OCI-LY7 (cell line): Measurements from ENCODE around the gene PPM1H. TPM values are rescaled to one million over a fixed set of nuclear protein-coding genes. Genes with fewer than 3 reads are reported as not detected.

Source experiments
- BruUV-seq: library from RNA; stranded (reverse); fragments of 400-500 nt; replicated peaks from 2 replicates; lab custom pipeline; 2021; lab: Mats Ljungman, UMichigan
- CTCF ChIA-PET: fragments of 300-600 bp; sonication (Branson Sonifier 250); formaldehyde crosslinking; loops from one replicate; lab custom pipeline; 2022; ENCODE audit warnings: antibody characterized with exemption; ENCODE audit not compliant: unreplicated experiment; lab: Charles Lee
- POLR2A ChIA-PET: fragments of 300-600 bp; sonication (Branson Sonifier 250); formaldehyde crosslinking; loops from one replicate; lab custom pipeline; 2022; ENCODE audit warnings: antibody characterized with exemption; lab: Charles Lee
- DNase-seq: peaks from one replicate; pipeline ENCODE4 v3.0.0-alpha.2; 2015; ENCODE audit warnings: low spot score
- H2AFZ ChIP-seq: fragments of 200-600 bp; sonication (generic), shearing (Covaris generic); 2 replicates; pipeline ENCODE4 v1.6.1; 2014; ENCODE audit warnings: mild to moderate bottlenecking, antibody characterized with exemption, low read length, moderate library complexity
- H3K27ac ChIP-seq: fragments of 200-600 bp; sonication (generic); 2 replicates; pipeline ENCODE4 v1.5.1; 2014; ENCODE audit warnings: mixed run types, low read depth, mild to moderate bottlenecking, moderate library complexity, low read length, inconsistent platforms; ENCODE audit not compliant: poor library complexity, severe bottlenecking
- H3K36me3 ChIP-seq: fragments of 200-600 bp; sonication (generic); 2 replicates; pipeline ENCODE4 v1.6.1; 2014; ENCODE audit warnings: mild to moderate bottlenecking, antibody characterized with exemption, low read length, moderate library complexity, mixed read lengths; ENCODE audit not compliant: insufficient read depth
- H3K4me1 ChIP-seq: fragments of 200-600 bp; sonication (generic); 2 replicates; pipeline ENCODE4 v1.5.1; 2014; ENCODE audit warnings: mild to moderate bottlenecking, low read length; ENCODE audit not compliant: insufficient read depth, poor library complexity, severe bottlenecking
- H3K4me2 ChIP-seq: fragments of 200-600 bp; sonication (generic); 2 replicates; pipeline ENCODE4 v1.6.1; 2014; ENCODE audit warnings: mild to moderate bottlenecking, low read length
- H3K4me3 ChIP-seq: fragments of 200-600 bp; sonication (generic); 2 replicates; pipeline ENCODE4 v1.5.1; 2014; ENCODE audit warnings: mild to moderate bottlenecking, low read depth, low read length; ENCODE audit not compliant: poor library complexity, severe bottlenecking
- H3K79me2 ChIP-seq: fragments of 200-600 bp; sonication (generic); 2 replicates; pipeline ENCODE4 v1.6.1; 2016; ENCODE audit warnings: low read depth, mild to moderate bottlenecking, low read length, moderate library complexity, mixed read lengths; ENCODE audit not compliant: insufficient read depth
- H3K9me2 ChIP-seq: fragments of 200-600 bp; sonication (generic); 2 replicates; pipeline ENCODE4 v1.6.1; 2016; ENCODE audit warnings: mild to moderate bottlenecking, low read length, mixed read lengths; ENCODE audit not compliant: insufficient read depth
- H3K9me3 ChIP-seq: fragments of 200-600 bp; sonication (generic); 2 replicates; pipeline ENCODE4 v1.6.1; 2014; ENCODE audit warnings: mild to moderate bottlenecking, mixed run types, low read length, mixed read lengths
- H4K20me1 ChIP-seq: fragments of 200-600 bp; sonication (generic); 2 replicates; pipeline ENCODE4 v1.6.1; 2014; ENCODE audit warnings: mild to moderate bottlenecking, antibody characterized with exemption, low read length, moderate library complexity, mixed read lengths; ENCODE audit not compliant: insufficient read depth
- CTCF ChIP-seq: fragments of 200-600 bp; sonication (generic); conservative IDR thresholded peaks from 2 replicates; pipeline ENCODE4 v1.5.1; 2014; ENCODE audit warnings: mild to moderate bottlenecking, antibody characterized with exemption, low read length, moderate library complexity, mixed read lengths
- EZH2phosphoT487 ChIP-seq: fragments of 200-600 bp; sonication (generic); IDR thresholded peaks from 2 replicates; pipeline ENCODE4 v1.6.1; 2018; ENCODE audit warnings: low read depth, borderline replicate concordance, mild to moderate bottlenecking, mixed run types, antibody characterized with exemption, low read length, moderate library complexity, mixed read lengths
- intact Hi-C: fragments of 100-400 bp; cut with micrococcal nuclease; formaldehyde crosslinking; loops from one replicate; pipeline ENCODE4 v1.10.0; 2022; ENCODE audit not compliant: unreplicated experiment
- total RNA-seq, 2 experiments: library from RNA; depleted of rRNA in 1 of 2; stranded (reverse); fragments of >200 nt in 1 of 2; shearing (Covaris generic) in 1 of 2; gene quantifications; 2 replicates each; pipeline ENCODE4 v1.2.3, GENCODE V29; 2014 to 2022

The PPM1H gene
- total RNA-seq, 2 experiments from 2014 or later = 2.0 to 3.4 TPM

GRCh38 chr12:62692884-62693283 is 242.1 kb downstream of the PPM1H start:
- intact Hi-C loops = no loop called here
- no peaks in the 10 kb centered on the region for H3K9me3 ChIP-seq
- CTCF ChIA-PET = no interaction called here

GRCh38 chr12:62691309-62691708 is 243.6 kb downstream of the PPM1H start:
- Histone ChIP-seq H3K9me3 (no peaks in the 10 kb centered on the region), H3K36me3 (no peaks in the 10 kb centered on the region), H3K4me2 (no peak overlapping the region), H4K20me1 (no peaks in the 10 kb centered on the region), H3K4me1 (no peaks in the 10 kb centered on the region), H3K79me2 (no peaks in the 10 kb centered on the region), H3K4me3 (no peak overlapping the region), H2AFZ (no peak overlapping the region), H3K9me2 (no peaks in the 10 kb centered on the region; the same call in 1 of the 2 replicates), H3K27ac (no peak overlapping the region)
- CTCF ChIA-PET = no interaction called here
- POLR2A ChIA-PET = no interaction called here
- intact Hi-C loops = no loop called here
- BruUV-seq = no TSS peak
- DNase-seq = no peak
- TF ChIP-seq EZH2phosphoT487 (no peak), CTCF (no peak)

More at GRCh38 chr12:62692884-62693283, 242.1 kb downstream of the PPM1H start:
- POLR2A ChIA-PET = no interaction called here
- no TSS peak for BruUV-seq
- TF ChIP-seq CTCF (no peak), EZH2phosphoT487 (no peak)
- H4K20me1 ChIP-seq = no peaks in the 10 kb centered on the region
- no peak for DNase-seq
- no peaks in the 10 kb centered on the region for H3K9me2 ChIP-seq
- H3K4me1 ChIP-seq = no peaks in the 10 kb centered on the region
- H3K27ac ChIP-seq = no peak overlapping the region
- no peak overlapping the region for H3K4me3 ChIP-seq
- no peaks in the 10 kb centered on the region for H3K36me3 ChIP-seq
- no peak overlapping the region for H2AFZ ChIP-seq
- no peak overlapping the region for H3K4me2 ChIP-seq
- H3K79me2 ChIP-seq = no peaks in the 10 kb centered on the region

- Histone ChIP-seq H3K79me2 (no peaks in the 10 kb centered on the region), H3K9me2 (no peaks in the 10 kb centered on the region; the same call in 1 of the 2 replicates), H3K4me1 (no peaks in the 10 kb centered on the region), H4K20me1 (no peaks in the 10 kb centered on the region), H3K9me3 (no peaks in the 10 kb centered on the region), H3K4me3 (no peak overlapping the region), H3K27ac (no peak overlapping the region), H3K4me2 (no peak overlapping the region), H2AFZ (no peak overlapping the region), H3K36me3 (no peaks in the 10 kb centered on the region)
- ChIA-PET POLR2A (interaction anchor here (0.8 to 1.5 kb wide), 3 partner anchors 10 to 21 kb away, joined by 3 to 4 read pairs (median 3); no protein-coding TSS in a partner anchor), CTCF (no interaction called here)
- BruUV-seq = no TSS peak
- no peak for TF ChIP-seq CTCF
- no peak for TF ChIP-seq EZH2phosphoT487
- DNase-seq = no peak
- intact Hi-C loops = no loop called here
These were observed 245.7 kb downstream of the PPM1H start for GRCh38 chr12:62689042-62689839.
